ENCODE measurements around the gene PLEKHG4. TPM values are rescaled to one million over a fixed set of nuclear protein-coding genes. Genes with fewer than 3 reads are reported as not detected.

The PLEKHG4 gene
- total and polyA plus RNA-seq, 10 of the 15 experiments (the other 5 are each of a cell fraction or from before 2014, with no cell fraction given): 0.14 to 2.6 (median 0.99) TPM

DNA sequence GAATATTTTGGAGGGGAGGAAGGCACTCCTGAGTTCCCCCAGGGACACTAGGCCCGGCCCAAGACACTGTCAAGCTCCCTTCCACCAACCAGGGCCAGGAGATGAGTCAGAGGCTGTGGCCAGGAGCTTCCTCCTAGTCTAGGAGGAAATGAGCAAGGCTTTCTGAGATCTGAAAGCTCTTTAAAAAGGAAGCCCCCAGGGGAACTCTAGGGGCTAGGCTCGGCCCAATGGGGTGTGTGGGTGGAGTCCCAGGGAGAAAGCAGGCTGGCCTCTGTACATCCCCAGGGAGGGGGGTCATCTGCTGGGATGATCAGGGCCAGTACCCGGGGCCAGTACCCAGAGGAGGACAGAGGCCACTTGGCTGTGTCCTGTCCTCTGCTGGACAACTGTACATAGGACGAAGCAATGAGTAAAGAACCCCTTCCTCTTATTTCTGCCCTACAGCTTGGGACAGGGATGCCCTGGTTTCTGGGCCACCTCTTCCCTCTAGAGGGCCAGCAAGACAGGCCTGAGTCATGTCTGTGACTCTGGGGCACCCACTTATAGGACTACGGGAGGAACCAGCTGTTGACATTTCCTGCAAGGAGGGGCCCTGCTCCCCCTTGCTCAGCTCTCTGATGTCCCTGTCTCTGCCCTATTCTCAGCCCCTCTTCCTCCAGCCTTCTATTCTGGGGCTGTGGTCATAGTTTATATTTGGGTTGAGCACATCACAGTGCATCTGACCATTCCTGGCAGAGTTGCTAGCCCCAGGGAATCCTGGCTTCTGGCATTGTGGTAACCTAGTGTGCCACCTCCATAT lies 34.7 kb upstream of the PLEKHG4 start (continued):
- TF ChIP-seq EP300 (IDR thresholded peaks at IDR 0.05; ENCODE audit: borderline replicate concordance in 1 of 2, control insufficient read depth in 1 of 2, low read depth in 2 of 2, low read length in 2 of 2) (0 out of 4 replicates have a peak, but pooled peaks of 1 of the 2 experiments have one; percentile 14), ZBED1 (IDR thresholded peaks at IDR 0.05; ENCODE audit: borderline replicate concordance) (no peak), MEF2B (IDR thresholded peaks at IDR 0.05; ENCODE audit: partially characterized antibody, poor library complexity, severe bottlenecking) (peak; percentile 91), BCL11A (IDR thresholded peaks at IDR 0.05; ENCODE audit: low read depth, low read length) (peak; percentile 44; the same call in 1 of the 2 replicates), RFX5 (IDR thresholded peaks at IDR 0.05; ENCODE audit: low read depth, low read length) (0 out of 2 replicates have a peak, but pooled peaks have one; percentile 20), JUND (IDR thresholded peaks at IDR 0.05; ENCODE audit: low read depth, low read length) (peak; percentile 76), EED (IDR thresholded peaks at IDR 0.05; ENCODE audit: low read depth) (peak; percentile 11; the same call in 1 of the 2 replicates), ETV6 (conservative IDR thresholded peaks at IDR 0.05 in 1 of 2, IDR thresholded peaks at IDR 0.05 in 1 of 2; ENCODE audit: borderline replicate concordance in 1 of 2, low read depth in 1 of 2) (peak in 1 of 2 experiments; percentile 71; a peak in 2 of 4 replicates), ZNF217 (IDR thresholded peaks at IDR 0.05) (no peak), IKZF1 (conservative IDR thresholded peaks at IDR 0.05) (peak; percentile 50; the same call in 1 of the 2 replicates), SMC3 (IDR thresholded peaks at IDR 0.05; ENCODE audit: borderline replicate concordance, low read length) (no peak), TCF3 (IDR thresholded peaks at IDR 0.05; ENCODE audit: borderline replicate concordance, insufficient read depth, low read depth, low read length) (no peak), ZSCAN29 (IDR thresholded peaks at IDR 0.05) (no peak), CREB1 (IDR thresholded peaks at IDR 0.05; ENCODE audit: low read depth) (no peak), SPI1 (IDR thresholded peaks at IDR 0.05; ENCODE audit: borderline replicate concordance, insufficient read depth, low read depth, low read length) (peak; percentile 58), KDM1A (IDR thresholded peaks at IDR 0.05; ENCODE audit: borderline replicate concordance) (no peak), NBN (IDR thresholded peaks at IDR 0.05) (peak; percentile 46), CREM (IDR thresholded peaks at IDR 0.05; ENCODE audit: low read depth) (peak; percentile 5; the same call in 1 of the 2 replicates), POLR2A (IDR thresholded peaks at IDR 0.05; ENCODE audit: low read depth, low read length) (peak; percentile 77)
- TF ChIP-seq, protein P1, sequence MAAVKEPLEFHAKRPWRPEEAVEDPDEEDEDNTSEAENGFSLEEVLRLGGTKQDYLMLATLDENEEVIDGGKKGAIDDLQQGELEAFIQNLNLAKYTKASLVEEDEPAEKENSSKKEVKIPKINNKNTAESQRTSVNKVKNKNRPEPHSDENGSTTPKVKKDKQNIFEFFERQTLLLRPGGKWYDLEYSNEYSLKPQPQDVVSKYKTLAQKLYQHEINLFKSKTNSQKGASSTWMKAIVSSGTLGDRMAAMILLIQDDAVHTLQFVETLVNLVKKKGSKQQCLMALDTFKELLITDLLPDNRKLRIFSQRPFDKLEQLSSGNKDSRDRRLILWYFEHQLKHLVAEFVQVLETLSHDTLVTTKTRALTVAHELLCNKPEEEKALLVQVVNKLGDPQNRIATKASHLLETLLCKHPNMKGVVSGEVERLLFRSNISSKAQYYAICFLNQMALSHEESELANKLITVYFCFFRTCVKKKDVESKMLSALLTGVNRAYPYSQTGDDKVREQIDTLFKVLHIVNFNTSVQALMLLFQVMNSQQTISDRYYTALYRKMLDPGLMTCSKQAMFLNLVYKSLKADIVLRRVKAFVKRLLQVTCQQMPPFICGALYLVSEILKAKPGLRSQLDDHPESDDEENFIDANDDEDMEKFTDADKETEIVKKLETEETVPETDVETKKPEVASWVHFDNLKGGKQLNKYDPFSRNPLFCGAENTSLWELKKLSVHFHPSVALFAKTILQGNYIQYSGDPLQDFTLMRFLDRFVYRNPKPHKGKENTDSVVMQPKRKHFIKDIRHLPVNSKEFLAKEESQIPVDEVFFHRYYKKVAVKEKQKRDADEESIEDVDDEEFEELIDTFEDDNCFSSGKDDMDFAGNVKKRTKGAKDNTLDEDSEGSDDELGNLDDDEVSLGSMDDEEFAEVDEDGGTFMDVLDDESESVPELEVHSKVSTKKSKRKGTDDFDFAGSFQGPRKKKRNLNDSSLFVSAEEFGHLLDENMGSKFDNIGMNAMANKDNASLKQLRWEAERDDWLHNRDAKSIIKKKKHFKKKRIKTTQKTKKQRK (IDR thresholded peaks at IDR 0.05; ENCODE audit: low read depth, low read length): no peak
- TF ChIP-seq, protein P2, sequence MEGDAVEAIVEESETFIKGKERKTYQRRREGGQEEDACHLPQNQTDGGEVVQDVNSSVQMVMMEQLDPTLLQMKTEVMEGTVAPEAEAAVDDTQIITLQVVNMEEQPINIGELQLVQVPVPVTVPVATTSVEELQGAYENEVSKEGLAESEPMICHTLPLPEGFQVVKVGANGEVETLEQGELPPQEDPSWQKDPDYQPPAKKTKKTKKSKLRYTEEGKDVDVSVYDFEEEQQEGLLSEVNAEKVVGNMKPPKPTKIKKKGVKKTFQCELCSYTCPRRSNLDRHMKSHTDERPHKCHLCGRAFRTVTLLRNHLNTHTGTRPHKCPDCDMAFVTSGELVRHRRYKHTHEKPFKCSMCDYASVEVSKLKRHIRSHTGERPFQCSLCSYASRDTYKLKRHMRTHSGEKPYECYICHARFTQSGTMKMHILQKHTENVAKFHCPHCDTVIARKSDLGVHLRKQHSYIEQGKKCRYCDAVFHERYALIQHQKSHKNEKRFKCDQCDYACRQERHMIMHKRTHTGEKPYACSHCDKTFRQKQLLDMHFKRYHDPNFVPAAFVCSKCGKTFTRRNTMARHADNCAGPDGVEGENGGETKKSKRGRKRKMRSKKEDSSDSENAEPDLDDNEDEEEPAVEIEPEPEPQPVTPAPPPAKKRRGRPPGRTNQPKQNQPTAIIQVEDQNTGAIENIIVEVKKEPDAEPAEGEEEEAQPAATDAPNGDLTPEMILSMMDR (IDR thresholded peaks at IDR 0.05 in 2 of 3, conservative IDR thresholded peaks at IDR 0.05 in 1 of 3; ENCODE audit: control insufficient read depth in 2 of 3, extremely low read depth in 1 of 3, insufficient read depth in 1 of 3, low read depth in 3 of 3, low read length in 3 of 3): 0 out of 6 replicates have a peak, but pooled peaks of 1 of the 3 experiments have one; percentile 6
